Measurements from ENCODE around the gene FAM13B.
"Not testable (repeated sequence)": the region's sequence is repeated elsewhere in the genome, so short reads cannot be mapped to it uniquely, and the experiment has no call there.

DNA sequence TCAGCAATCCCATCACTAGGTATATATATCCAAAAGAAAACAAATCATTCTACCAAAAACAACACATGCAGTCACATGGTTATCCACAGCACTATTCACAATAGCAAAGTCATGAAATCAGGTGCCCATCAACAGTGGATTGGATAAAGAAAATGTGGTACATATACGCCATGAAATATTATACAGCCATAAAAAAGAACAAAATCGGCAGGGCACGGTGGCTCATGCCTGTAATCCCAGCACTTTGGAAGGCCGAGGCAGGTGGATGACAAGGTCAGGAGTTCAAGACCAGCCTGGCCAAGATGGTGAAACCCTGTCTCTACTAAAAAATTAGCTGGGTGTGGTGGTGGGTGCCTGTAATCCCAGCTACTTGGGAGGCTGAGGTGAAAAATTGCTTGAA, 88.6 kb downstream of the FAM13B start:
- TF ChIP-seq KDM1A (IDR thresholded peaks at IDR 0.05; ENCODE audit: borderline replicate concordance, low read length); PHF8 (conservative IDR thresholded peaks at IDR 0.05; ENCODE audit: low read depth, low read length): not testable (repeated sequence)

All from H1 (cell line).